NCI-H1694 (cell line): ENCODE measurements around the gene RBP4.
A peak's percentile ranks its signal among the peaks of the same experiment; 100 is the strongest.

Experiments
- DNase-seq: peaks from one replicate; lab custom pipeline; 2025; lab: John Stamatoyannopoulos, UW

Gene RBP4

GRCh38 chr10:93601146-93601773, at the start of gene RBP4:
RBP4 (minus strand) TSS chr10:93601235; CDS start chr10:93601028, 207 bp downstream.
- DNase-seq, result no peak

GRCh38 chr10:93639791-93640190, 38.8 kb upstream of the RBP4 start:
- DNase-seq, result no peak

- peak; percentile 24 for DNase-seq
Measured at GRCh38 chr10:93630625-93631557, 29.9 kb upstream of the RBP4 start.

GRCh38 chr10:93629647-93630305, 28.7 kb upstream of the RBP4 start:
- peak; percentile 21 for DNase-seq

GRCh38 chr10:93628858-93629257, 27.8 kb upstream of the RBP4 start:
- DNase-seq, result no peak

- DNase-seq, result no peak
Measured at GRCh38 chr10:93622942-93623341, 21.9 kb upstream of the RBP4 start.

GRCh38 chr10:93620925-93621324, 19.9 kb upstream of the RBP4 start:
- DNase-seq, result no peak

GRCh38 chr10:93615576-93616235, 14.7 kb upstream of the RBP4 start:
- DNase-seq, result no peak

GRCh38 chr10:93614101-93614825, 13.2 kb upstream of the RBP4 start:
- no peak for DNase-seq

- no peak for DNase-seq
Measured at GRCh38 chr10:93613126-93613525, 12.1 kb upstream of the RBP4 start.

- DNase-seq, result no peak
Measured at GRCh38 chr10:93612311-93612710, 11.3 kb upstream of the RBP4 start, which contains the start of gene PDE6C. PDE6C (plus strand) TSS chr10:93612537; CDS start chr10:93612726, 189 bp downstream.

GRCh38 chr10:93608421-93608820, 7.4 kb upstream of the RBP4 start:
- DNase-seq, result no peak

GRCh38 chr10:93604146-93604545, 3.1 kb upstream of the RBP4 start:
- DNase-seq, result no peak

GRCh38 chr10:93603023-93603422, 2.0 kb upstream of the RBP4 start:
- DNase-seq, result no peak

- no peak for DNase-seq
Measured at GRCh38 chr10:93601774-93602162, 733 bp upstream of the RBP4 start.

- no peak for DNase-seq
Measured at GRCh38 chr10:93600446-93601145, 439 bp downstream of the RBP4 start.

- no peak for DNase-seq
Measured at GRCh38 chr10:93599778-93600177, 1.3 kb downstream of the RBP4 start.

GRCh38 chr10:93599335-93599734, 1.7 kb downstream of the RBP4 start:
- no peak for DNase-seq

- DNase-seq, result no peak
Measured at GRCh38 chr10:93598157-93598556, 2.9 kb downstream of the RBP4 start.

GRCh38 chr10:93597075-93597599, 3.9 kb downstream of the RBP4 start:
- no peak for DNase-seq

GRCh38 chr10:93596539-93596938, 4.5 kb downstream of the RBP4 start:
- DNase-seq, result no peak
